GM18502 (cell line): ENCODE data around the gene SLC16A10.
"Not testable (repeated sequence)": the region's sequence is repeated elsewhere in the genome, so short reads cannot be mapped to it uniquely, and the experiment has no call there.

Experiments used
- ATAC-seq: cut with Tn5 transposase; IDR thresholded peaks from one replicate; pipeline ENCODE4 v1.9.1; 2021; ENCODE audit warnings: mild to moderate bottlenecking; ENCODE audit not compliant: unreplicated experiment, poor library complexity

The SLC16A10 gene

DNA sequence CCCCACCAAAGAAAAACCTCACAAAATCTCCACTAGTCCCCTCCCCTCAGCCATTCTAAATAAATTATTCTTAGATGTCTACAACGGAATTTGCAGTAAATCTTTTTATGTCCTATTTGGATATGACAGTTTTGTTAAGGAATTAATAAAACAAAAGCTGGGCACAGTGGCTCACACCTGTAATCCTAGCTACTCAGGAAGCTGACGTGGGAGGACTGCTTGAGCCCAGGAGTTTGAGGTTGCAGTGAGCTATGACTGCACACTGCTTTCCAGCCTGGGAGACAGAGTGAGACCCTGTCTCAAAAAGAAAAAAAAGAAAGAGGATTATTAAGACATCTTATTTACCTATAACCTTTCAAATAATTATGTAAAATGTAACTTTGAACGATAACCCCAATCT is 165.4 kb downstream of the SLC16A10 start:
- ATAC-seq = no peak

DNA sequence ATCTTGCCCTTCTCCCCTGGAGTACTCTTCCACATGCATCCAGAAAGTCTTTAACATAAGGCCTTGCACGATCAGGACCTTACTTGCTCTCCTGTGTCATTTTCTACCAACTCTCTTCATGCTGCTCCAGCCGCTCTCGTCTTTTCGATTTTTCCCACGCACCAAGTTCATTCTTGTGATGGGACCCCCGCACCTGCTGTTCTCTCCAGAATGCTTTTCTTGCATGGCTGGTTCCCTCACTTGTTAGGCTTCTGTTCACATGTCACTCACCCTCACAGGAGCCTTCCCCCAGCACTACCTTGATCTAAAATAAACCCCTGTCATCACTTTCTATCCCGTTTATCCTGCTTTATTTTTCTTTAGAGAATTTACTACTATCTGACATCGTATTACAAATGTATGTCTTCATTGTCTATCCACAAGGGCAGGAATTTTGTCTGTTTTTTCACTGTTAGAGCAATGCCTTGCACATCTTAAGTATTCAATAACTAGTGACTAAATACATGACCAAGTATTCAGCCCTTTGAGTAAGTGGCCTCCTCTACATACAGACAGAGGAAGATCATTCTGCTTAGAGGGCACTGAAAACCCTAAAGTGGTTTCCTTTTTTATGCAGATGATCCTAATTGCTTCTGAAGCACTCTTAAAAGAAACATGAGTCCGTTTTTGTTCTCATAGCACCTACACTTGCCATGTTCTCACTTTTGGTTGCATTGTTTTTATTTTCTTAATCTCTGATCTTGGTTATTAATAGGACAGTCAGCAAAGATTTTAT is 166.9 kb downstream of the SLC16A10 start:
- ATAC-seq = no peak

DNA sequence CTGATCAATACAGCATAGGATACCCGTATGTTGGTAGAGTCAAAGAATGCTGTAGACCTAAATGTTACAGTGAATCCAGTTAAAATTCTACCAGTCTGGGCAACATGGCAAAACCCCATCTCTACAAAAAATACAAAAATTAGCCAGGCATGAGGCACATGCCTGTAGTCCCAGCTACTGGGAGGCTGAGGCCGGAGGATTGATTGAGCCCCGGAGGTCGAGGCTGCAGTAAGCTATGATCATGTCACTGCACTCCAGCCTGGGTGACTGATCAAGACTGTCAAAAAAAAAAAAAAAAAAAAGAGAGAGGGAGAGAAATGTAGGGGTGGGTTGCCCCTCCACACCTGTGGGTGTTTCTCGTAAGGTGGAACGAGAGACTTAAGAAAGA is 167.5 kb downstream of the SLC16A10 start:
- ATAC-seq = no peak

DNA sequence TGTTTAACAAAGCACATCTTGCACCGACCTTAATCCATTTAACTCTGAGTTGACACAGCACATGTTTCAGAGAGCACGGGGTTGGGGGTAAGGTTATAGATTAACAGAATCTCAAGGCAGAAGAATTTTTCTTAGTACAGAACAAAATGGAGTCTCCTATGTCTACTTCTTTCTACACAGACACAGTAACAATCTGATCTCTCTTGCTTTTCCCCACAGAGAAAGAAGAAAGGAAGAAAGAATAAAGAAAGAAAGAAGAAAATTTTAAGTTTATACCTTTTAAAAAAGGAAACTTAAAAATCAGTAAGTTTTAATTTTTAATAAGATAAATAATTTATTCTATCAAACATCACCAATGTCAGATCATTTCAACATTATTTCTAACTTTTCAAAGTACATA is 168.5 kb downstream of the SLC16A10 start:
- not testable (repeated sequence) for ATAC-seq

DNA sequence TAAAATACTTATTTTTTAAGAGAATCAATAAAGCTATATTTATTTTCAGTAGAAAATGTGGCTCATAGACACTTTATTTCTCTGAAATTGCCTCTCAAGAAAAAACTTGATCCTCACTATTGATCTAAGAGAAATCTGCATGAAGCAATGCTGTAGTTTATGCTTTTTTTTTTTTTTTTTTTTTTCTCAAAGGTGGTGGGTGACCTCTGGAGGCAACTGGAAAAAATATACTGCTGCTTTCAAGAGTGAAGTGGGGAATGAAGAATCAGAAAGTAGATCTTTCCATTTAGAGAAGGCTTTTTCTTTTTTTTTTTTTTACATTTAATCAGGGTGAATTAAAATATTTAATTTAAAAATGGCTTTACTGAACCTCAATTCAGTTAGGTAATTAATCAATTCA is 169.3 kb downstream of the SLC16A10 start:
- ATAC-seq = no peak

DNA sequence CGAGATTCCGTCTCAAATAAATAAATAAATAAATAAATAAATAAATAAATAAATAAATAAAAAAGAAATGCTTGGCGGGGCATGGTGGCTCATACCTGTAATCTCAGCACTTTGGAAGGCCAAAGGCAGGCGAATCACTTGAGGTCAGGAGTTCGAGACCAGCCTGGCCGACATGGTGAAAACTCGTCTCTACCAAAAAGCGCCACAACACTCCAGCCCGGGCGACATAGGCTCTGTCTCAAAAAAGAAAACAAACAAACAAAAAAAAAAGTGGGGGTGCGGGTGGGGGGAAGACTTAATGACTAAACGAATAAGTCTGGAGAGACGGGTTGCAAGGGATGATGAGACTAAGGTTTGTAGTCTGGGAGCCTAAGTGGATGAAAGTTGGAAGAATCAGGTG is 170.7 kb downstream of the SLC16A10 start:
- ATAC-seq = no peak

DNA sequence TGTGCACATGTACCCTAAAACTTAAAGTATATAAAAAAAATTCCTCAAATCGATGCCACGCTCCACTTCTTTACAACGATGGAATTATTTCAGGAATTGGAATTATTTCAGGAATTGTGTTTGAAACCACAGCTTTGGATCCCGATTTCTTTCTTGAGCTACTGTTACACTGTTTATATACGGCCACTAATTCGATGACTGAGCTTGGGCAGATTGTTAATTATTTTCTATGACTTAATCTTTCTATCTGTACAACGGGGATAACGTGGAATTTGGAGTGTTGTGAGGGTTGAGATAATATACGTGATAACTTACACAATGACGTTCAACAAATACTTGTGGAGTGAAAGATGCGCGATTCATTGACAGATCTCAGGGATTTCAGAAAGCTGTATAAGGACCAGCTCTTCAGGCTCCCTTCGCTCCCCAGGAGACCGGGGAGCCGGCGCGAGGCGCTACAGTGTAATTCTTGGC is 171.3 kb downstream of the SLC16A10 start:
- no peak for ATAC-seq

DNA sequence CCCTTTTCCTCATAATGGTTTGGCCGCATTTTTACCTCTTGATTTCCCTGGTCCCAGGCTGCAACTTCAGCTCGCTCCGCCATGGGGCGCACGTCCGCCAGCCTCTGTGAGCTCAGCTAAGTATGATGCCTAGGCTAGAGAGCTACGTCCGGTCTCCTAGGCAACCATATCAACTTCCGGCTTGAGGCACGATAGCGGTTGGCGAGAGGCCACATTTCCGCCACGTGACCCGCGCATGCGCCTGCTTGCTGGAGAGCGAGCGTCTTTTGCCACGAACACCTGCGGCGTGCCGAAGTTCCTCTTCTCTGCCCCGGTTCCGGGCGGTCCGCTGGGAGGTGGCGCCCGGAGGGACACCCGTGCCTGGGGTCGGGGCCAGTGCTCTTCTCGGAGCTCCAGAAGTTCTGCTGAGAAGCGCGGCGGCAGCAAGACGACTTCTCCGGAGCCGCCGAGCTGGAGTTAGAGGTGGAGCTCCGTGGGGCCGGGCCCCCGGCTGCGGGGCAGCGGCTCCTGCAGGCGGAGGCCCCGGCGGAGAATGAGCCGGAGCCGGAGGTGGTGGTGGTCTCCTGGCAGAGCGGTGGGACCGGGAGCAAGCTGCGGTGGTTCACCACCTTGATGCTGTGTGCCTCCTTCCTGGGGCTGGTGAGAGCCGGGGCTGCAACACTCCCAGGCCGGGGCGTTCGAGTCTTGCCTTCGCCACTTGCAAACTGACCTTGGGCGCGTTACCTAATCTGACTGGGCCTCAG is 172.0 kb downstream of the SLC16A10 start:
- peak; percentile 99 for ATAC-seq

DNA sequence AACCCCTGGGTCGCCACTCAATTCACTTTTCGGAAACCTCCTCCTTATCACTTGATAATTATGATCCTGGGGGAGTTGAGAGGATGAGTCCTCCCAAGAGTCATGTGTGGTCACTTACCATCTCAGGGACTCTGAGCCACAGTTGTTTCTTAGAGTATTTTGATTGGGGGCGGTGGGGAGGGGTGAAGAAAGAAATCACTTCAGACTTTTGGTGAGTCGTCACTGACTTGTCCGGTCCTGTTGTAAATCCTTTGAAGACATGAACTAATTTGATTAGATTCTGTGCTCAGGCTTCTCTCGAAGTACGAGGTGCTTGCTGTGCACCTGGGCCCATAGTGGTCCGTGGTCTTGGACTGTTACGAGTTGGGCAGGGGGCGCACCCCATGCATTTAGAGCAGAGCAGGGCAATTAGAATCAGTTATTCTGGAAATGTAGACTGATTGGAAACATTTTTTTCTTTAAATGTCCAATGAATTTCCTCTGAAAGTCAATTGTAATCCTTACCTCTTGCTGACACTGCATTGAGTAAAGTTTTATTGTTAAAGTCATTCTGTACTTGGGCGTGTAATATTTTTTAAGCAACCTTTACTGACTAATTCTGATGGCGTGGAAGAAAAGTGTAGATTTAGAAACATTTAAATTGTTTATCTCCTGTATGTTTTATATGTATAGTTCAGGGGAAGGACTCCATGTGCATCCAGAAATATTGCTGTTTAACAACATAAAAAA is 173.4 kb downstream of the SLC16A10 start:
- ATAC-seq = no peak

DNA sequence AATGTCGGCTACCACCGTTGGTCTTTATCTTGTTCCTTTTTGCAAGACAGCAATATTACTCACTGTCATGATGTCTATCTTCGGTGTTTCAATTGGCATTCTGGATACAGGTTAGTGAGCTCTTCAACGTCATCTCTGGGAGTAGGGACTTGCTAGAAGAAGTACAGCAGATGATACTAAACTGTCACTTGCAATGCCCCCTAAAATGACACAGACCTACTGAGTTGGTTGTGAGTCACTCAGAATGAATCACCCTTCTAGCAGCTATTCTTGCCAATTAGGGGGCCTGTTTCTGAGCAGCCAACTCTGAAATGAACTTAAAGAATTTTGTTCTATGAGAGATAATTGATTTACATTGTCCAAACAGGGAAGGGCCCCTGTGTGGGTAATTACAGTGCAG is 176.5 kb downstream of the SLC16A10 start:
- no peak for ATAC-seq

DNA sequence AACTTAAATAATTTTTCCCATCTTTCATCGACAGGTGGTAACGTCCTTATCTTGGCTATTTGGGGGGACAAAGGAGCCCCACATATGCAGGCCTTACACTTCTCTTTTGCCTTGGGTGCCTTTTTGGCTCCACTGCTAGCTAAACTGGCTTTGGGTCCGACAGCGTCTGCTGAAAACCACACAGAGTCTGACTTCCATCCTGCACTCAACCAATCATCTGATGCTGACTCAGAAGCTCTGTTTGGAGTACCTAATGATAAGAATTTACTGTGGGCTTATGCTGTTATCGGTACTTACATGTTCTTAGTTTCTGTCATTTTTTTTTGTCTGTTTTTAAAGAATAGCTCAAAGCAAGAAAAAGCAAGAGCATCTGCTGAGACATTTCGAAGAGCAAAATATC is 178.5 kb downstream of the SLC16A10 start:
- no peak for ATAC-seq

DNA sequence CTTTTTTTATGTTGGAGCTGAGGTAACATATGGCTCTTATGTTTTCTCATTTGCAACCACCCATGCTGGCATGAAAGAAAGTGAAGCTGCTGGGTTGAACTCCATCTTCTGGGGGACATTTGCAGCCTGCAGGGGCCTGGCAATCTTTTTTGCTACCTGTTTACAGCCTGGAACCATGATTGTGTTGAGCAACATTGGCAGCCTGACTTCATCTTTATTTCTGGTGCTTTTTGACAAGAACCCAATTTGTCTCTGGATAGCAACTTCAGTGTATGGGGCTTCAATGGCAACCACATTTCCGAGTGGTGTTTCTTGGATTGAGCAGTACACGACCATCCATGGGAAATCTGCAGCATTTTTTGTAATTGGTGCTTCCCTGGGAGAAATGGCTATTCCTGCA is 179.0 kb downstream of the SLC16A10 start:
- no peak for ATAC-seq

DNA sequence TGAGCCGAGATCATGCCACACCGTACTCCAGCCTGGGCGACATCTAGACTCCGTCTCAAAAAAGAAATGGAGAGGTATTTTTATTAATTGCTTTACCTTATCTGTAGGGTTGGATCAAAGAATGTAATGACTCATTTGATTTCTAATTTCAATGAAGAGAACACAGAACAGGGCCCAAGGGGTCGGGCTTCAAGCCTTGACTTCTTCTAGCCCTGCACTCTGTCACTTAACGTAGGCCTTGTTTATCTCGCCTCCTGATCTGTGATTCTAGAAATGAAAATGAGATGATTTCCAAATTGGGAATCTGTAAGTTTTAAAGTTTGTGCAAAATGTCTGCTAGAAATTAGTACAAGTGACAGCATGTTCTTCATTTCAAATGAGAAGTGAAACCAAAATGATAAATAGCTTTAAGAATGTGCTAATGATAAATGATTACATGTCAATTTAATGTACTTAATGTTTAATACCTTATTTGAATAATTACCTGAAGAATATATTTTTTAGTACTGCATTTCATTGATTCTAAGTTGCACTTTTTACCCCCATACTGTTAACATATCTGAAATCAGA is 180.5 kb downstream of the SLC16A10 start:
- ATAC-seq = no peak

DNA sequence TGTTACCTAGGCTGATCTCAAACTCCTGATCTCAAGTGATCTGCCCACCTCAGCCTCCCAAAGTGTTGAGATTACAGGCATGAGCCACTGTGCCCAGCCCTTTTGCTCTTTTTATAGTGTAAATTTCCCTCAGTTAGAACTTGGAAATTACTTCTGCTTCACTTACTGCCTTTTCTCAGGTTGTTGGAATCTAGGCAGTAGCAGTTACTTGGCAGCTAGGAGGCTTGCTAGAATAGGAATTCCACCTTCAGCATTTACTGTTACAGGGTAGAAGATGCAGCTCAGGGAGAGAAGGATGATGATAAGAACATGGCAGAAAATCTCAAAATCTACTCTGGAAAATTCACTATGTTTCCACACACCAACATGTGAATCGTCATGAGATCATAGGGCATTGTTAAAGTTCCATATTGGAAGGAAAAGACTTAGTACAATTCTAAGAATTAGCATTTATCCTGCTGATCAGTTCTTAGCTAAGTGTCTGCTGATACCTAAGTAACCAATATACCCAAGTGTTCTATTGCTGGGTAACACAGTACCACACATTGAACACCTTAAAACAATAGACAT is 182.2 kb downstream of the SLC16A10 start:
- no peak for ATAC-seq

DNA sequence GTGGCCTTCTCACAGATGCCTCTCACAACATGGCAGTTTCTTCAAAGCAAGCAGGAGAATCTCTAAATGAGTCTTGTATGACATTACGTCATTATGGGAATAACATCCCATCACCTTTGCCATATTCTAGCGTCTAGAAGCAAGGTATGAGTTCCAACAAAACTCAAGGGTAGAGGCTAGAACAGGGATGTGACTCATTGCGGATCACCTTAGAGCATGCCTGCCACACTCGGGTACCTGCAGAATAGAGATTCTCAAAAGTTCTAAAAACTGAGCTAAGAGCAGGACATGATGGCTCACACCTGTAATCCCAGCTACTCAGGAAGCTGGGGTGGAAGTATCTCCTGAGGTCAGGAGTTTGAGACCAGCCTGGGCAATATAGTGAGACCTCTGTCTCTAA is 182.8 kb downstream of the SLC16A10 start:
- no peak for ATAC-seq

DNA sequence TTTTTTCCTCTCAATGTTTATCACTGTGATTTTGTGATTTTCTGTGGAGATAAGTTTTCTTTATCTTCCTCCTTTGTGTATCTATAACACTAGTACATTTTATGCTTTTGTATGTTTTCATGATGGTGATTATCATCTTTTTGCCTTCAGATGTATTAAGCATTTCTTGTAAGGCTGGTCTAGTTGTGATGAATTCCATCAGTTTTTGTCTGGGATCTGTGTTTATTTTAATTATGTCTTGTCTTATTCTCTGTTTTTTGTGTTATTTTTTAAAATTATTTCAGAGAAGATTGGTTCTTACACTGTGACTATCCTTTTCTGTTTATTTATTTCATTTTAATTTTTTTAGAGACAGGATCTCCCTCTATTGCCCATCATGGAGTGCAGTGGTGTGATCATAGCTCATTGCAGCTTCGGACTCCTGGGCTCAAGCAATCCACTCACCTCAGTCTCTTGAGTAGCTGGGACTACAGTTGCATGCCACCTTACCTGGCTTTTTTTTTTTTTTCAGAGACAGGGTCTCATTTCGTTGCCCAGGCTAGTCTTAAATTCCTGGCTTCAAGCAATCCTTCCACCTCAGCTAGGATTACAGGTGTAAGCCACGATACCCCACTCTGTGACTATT is 187.4 kb downstream of the SLC16A10 start:
- ATAC-seq = no peak

DNA sequence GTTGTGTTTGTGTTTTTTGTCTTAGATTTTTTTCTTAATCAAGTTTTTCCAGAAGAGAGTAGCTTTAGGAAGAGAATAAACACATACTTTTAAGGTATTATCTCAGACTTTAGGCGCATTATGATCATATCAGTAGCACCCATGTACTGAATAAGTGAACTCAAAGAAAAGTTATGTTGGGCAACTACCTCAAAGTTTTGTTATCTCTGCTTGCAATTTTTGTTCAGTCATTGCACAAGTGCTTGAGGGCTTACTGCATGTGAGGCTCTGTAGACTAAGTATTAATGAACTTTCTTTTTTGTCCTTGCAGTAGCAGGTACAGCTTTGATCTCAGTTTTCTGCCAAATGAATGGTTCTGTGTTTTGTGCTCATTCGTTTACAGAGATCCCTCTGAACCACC is 189.0 kb downstream of the SLC16A10 start:
- no peak for ATAC-seq

DNA sequence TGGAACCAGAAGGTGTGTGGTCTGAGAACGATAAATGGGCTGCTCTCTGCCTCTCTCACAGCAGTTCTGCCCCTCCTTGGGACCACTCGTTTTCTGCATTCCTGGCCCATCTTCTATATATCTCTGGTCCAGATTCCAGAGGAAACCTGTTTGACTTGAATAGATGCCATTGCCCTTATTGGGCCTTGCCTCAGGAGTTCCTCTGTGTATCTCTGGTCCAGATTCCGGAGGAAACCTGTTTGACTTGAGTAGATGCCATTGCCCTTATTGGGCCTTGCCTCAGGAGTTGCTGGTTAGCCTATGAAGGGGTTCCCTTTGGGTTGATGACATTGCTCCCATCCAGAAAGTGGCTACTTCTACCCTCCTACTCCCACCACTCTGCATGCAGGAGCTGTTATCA is 189.4 kb downstream of the SLC16A10 start:
- no peak for ATAC-seq

DNA sequence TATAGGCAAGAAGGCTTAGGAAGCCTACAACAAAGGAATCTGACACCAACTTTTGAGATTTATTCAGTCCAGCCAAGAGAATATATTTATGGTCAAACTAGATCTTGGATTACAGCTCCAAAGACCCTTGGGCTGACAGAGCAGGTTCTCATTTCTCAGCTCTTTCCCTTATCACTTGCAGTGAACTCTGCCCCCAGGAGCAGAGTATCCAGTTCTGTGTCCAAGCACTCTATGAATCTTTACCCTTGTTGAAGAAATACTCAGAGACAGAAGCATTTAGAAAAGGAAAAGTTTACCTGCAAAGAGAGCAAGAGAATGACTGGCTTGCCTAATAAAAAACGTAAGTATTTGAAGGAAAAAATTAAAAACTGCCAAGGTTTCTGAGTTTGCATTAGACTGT is 190.5 kb downstream of the SLC16A10 start:
- ATAC-seq = no peak

DNA sequence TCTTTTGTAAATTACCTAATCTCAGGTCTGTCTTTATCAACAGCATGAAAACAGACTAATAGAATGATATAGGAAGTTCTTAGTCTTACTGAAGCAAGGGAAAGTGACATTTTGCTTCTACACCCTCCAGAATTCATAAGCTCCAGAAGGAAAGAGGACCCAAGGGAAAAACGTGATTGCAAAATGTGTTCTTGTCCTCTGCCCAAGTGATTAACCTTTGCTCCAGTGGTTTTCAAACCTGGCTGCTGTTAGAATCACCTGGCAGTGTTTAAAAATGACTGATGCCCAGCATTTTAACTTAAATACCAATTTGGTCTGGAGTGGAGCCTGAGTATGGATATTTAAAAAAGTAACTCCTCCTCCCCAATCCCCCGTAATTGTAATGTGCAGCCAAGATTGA is 191.4 kb downstream of the SLC16A10 start:
- ATAC-seq = no peak
